Loucy (cell line): ENCODE data around the gene PPFIA1.

Experiments used
- EZH2phosphoT487 ChIP-seq: fragments of 200-600 bp; IDR thresholded peaks from 2 replicates; pipeline ENCODE4 v1.6.1; 2018; ENCODE audit warnings: antibody characterized with exemption, mild to moderate bottlenecking, moderate library complexity, borderline replicate concordance
- TF ChIP-seq, protein P1 (sequence below): fragments of 200-600 bp; sonication (generic); conservative IDR thresholded peaks from 2 replicates; pipeline ENCODE4 v1.5.1; 2014; ENCODE audit warnings: mild to moderate bottlenecking, antibody characterized with exemption, low read length

GRCh38 chr11:70312401-70313357 is 42.2 kb downstream of the PPFIA1 start:
- TF ChIP-seq, protein P1, sequence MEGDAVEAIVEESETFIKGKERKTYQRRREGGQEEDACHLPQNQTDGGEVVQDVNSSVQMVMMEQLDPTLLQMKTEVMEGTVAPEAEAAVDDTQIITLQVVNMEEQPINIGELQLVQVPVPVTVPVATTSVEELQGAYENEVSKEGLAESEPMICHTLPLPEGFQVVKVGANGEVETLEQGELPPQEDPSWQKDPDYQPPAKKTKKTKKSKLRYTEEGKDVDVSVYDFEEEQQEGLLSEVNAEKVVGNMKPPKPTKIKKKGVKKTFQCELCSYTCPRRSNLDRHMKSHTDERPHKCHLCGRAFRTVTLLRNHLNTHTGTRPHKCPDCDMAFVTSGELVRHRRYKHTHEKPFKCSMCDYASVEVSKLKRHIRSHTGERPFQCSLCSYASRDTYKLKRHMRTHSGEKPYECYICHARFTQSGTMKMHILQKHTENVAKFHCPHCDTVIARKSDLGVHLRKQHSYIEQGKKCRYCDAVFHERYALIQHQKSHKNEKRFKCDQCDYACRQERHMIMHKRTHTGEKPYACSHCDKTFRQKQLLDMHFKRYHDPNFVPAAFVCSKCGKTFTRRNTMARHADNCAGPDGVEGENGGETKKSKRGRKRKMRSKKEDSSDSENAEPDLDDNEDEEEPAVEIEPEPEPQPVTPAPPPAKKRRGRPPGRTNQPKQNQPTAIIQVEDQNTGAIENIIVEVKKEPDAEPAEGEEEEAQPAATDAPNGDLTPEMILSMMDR = no peak
- TF ChIP-seq EZH2phosphoT487 = no peak
